Measurements from ENCODE around the gene ATP5PB.

The ATP5PB gene

GRCh38 chr1:111476214-111476613 is 26.9 kb downstream of the ATP5PB start:
- DNase-seq = no peak

- DNase-seq = no peak
These were observed 27.6 kb downstream of the ATP5PB start for GRCh38 chr1:111476761-111477309.

DNA sequence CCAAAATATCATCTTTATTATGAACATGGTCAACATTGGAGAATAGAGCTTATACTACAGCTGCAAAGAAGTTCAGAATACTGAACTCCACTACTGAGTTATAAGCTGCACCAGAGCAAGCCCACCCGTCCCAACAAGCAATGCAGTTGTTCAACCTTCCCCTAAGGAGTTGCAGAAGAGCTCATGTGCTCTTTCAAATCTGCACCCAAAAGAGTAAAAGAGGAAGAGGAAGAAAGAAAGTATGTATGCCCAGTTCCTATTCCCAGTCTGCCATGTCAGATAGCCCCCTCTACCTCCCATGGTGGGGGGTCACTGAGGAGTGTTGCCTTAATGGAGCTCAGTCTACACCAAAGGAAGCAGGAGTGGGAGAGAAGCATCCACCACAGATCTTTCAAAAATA is 31.4 kb downstream of the ATP5PB start:
- DNase-seq = no peak

GRCh38 chr1:111481387-111482221 is 32.3 kb downstream of the ATP5PB start:
- no peak for DNase-seq

DNA sequence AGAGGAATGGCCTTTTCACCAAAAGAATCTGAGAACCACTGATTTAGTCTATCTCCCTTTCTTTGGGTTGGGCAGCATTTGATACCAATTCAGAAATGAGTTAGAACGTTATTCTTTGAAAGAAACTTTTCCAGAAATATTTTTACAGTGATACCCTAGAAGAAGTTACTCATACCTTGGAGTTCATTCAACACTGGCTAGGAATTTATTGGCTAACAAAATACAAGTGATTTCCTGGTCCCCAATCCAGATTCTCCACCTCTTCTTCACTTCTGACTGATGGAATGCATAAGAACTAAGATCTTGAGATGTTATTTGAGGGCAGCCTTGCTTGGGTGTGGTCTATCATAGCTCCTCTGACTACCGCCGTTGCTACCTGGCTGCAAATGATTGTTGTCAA is 33.9 kb downstream of the ATP5PB start:
- no peak for DNase-seq

- DNase-seq = no peak
These were observed 34.6 kb downstream of the ATP5PB start for GRCh38 chr1:111483876-111484275.

DNA sequence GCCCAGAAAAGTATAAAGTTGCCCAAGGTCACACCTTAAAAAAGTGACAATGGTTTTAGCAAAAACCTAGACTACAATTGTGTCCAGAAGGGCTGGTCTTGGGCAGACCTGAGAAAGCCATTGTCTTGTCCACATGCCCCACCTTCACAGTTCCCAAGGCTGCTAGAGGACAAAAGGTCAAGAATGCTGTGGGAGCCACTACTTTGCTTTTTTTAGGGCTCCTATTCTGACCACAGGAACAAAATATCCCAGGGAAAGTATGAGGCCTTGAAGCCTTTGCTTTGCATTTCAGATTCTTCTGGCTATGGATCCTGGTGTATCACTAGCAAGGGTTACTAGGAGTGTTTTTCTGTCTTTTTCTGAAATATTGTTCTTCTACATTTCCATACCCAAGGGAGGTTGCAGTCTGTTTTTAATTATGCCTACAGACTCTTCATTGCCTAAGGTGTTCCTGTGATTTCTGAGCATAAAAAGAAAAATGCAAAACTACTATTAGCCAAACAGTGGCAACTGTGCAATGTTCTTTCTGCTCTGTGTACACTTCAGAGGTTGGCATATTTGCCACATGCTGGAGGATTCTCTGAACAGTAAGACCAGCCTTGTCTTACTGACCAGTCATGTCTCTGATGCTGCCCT is 35.2 kb downstream of the ATP5PB start:
- no peak for DNase-seq

- DNase-seq = no peak
These were observed 37.2 kb downstream of the ATP5PB start for GRCh38 chr1:111486431-111486830.

DNA sequence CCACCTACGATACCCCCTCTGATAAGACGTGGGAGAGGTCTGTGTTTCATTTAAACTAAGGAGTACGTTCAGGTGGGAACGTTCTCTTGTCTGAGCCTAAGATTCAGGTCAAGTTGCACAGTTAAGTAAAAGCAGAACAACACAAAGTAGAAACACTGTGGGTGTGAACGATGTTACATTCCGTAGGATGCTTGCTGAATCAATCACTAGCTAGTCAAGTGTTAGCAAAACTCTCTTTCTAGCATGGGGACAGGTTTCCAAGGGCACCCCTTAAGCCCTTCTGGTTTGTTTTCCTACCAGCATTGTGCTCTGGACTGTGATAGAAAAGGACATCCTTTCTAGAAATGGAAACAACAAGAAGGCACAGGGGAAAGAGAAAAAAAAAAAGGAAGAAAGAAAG is 37.9 kb downstream of the ATP5PB start:
- no peak for DNase-seq

DNA sequence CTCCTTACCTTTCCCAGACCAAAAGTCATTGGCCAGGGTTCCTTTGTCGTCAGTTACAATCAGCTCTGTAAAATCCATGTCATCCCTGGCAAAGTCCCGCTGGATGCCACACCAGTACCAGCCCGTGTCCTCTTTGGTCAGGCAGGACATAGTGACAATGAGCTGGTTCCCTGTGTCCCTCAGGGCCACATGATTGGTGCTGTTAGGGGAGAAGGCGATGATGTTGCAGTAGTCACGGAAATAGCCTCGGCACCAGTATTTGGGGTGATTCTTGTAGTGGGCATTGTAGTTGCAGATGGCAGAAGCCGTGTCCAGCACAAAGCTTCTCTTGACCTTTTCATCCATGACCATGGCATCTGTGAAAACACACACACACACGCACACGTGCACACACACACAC is 39.4 kb downstream of the ATP5PB start:
- DNase-seq = no peak

DNA sequence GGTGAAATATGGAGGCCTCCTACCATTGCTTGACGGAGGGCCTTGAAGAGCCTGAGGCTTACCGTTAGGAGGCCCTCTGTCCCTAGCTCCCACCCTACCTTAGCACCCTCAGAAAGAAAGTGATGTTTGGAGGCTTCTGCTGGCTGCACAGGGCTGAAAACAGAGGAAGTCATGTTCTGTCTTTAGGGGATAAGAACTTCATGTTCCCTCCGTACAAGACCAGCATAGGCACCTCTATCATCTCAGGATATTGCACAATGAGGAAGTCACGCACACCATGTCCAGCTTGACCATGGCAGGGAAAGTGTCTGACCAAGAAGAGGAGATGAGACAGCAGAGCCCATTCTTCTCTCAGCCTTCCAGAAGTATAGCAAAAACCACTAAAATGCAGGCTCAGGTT is 40.3 kb downstream of the ATP5PB start:
- no peak for DNase-seq

DNA sequence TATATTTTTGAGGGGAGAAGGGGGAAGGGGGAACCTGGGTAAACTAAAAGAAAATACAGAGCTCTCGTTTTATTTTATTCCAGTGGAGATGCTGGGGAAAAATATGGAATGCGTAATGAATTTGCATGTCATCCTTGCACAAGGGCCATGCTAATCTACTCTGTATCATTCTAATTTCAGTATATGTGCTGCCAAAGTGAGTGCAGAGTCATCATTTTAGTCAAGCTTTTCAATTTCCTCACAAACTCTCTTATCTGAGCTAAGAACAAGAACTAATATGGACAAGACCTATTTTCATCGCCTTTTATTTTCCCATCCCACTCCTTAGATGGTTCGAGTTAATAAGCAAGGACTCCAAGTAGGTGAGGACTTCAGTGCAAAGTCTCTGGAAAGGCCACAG is 41.0 kb downstream of the ATP5PB start:
- no peak for DNase-seq

DNA sequence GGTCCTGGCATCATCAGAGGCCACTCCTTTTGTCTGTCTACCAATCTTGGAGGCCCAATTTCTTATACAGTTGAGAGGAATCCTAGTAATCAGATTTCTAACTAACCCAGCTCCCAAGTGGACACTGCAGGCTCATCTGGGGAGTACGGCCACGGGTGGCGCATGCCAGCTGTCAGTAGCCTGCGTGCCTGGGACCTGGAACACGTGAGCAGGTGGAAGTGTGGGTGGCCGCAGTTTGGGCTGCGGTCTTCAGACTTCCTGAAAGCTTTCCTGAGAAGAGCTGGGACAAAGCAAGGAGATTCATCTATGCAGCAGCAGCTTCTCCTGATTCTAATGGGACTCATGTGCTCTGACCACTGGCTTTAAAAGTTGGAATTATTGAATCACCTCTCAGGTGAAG is 41.8 kb downstream of the ATP5PB start:
- no peak for DNase-seq

DNA sequence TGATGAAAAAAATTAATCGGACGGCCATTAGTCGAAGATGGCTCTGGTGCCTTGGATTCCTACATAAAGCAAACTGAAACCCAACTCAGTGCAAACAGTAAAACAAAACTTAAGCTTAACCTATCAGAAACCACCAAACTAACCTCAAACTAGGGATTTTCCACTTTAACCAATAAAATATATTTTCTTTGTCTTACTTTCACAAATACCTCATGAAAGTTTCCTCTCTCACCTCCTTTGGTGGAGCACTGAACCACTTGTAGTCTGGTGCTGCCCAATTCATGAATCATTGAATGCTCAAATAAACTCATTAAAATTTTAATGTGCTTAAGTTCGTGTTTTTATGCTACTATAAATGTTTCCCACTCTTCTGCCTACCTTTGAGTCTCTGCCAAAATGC is 47.1 kb downstream of the ATP5PB start:
- no peak for DNase-seq

- no peak for DNase-seq
These were observed 48.3 kb downstream of the ATP5PB start for GRCh38 chr1:111497592-111497991.

- DNase-seq = no peak
These were observed 49.9 kb downstream of the ATP5PB start for GRCh38 chr1:111499026-111499785.

DNA sequence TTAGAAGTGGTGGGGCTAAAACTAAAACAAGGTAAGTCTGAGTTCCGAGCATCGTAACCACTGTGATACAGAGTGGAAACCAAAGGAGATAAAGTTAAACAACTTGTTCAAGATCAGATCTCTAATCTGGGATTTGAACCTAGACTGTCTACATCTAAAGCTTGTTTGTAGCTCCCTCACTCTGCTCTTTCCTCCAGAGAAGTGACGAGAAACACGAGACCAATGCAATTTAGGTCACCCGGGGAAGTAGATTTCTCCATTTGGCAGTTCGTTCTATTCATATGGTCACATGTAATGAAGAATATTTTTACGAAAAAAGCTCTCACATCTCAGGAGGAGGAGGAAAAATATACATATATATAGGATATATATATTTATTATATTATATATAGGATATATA is 52.4 kb downstream of the ATP5PB start:
- DNase-seq = no peak

DNA sequence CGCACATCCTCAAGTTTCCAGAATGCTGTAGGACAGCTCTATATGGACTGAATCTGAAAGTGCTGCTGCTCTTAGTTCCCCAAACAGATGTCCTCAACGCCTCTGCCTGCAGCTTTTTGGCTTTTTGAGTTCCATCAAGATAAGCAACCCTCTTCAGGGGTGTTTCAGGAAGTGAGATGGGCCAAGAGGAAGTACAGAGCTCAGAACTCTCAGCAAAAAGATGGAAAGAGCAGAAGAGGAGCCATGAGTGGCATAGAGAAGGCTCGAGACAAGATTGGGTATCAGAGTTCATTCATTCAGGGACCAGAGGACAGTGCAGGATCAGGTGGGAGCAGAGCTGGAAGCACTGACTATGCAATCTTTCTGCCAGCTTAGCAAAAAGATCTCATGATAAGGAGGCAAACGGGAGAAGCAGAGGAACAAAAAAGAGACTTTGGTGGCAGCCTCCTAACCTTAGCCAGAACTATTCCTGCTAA is 54.4 kb downstream of the ATP5PB start, which contains the start of the genes ADORA3 and TMIGD3:
TSS of gene ADORA3 (minus strand) at position 49 of the 476 bp plus-strand sequence. CDS start 279 bp downstream, outside the sequence.
TSS of gene TMIGD3 (minus strand) at position 49 of the 476 bp plus-strand sequence. CDS start 279 bp downstream, outside the sequence.
- no peak for DNase-seq

DNA sequence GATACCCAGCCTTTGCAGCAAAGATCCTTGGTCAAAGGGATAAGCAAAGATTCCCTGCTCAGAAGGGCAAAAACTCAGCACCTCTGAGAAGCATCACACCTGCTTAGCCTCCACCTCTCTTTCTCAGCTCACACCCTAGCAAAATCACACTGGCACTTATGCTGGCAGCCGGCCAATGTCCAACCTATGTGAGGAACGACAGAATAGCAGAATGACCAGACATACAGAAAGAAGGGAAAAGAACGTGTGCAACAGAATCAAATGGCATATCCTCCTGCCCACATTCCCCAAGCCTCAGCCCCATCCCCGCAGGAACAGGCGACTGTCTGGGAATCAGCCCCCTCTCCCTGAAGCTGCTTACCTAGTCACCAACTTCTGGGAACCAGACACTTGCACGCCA is 54.8 kb downstream of the ATP5PB start:
- DNase-seq = no peak

DNA sequence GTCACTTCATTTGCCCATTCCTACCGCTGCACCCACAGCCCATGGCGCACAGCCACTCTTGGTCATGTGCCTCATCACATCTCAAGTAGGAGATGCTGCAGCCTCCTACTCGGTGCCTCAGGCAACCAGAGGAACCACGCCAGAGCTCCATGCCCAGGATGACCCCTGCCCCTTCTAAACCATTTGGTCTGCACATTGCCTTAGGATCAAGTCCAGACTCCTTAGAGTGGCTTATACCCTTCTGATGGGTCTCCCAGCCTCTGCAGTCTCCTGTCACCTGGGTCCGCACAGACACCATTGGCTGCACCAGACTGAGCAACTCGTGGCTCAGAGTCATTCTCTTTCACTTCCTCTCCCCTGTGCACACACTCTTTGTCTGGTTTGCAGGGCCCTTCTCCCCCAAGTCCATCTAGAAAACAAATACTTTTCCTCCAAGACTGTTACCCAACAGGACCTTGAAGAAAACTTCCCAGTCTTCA is 56.4 kb downstream of the ATP5PB start:
- DNase-seq = no peak

DNA sequence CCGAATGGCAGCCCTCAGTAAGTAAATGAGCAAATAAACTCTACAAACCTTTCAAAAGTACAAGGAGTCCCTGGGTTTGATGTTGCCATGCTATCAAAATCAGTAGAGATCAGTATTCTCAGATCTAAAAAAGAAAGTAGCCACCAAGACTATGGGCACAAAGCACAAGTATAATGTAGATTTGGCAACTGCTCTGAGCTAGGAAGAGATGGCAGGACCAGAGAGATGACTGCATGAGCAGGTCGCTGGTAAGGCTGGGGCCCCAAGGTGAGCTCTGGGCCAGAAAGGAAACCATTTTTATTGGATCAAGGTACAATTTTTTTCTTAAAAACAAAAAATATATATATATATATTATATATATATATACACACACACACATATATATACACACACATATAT is 57.3 kb downstream of the ATP5PB start:
- no peak for DNase-seq

- no peak for DNase-seq
These were observed 58.3 kb downstream of the ATP5PB start for GRCh38 chr1:111507411-111508201.
